Duodenal mucosa (tissue), 2 donors: Measurements from ENCODE around the gene TPR.
A peak's percentile ranks its signal among the peaks of the same experiment; 100 is the strongest.
"Not testable (repeated sequence)": the region's sequence is repeated elsewhere in the genome, so short reads cannot be mapped to it uniquely, and the experiment has no call there.

Experiments
- H3K27ac ChIP-seq: one replicate; pipeline ENCODE4 v1.7.0; 2013; ENCODE audit warnings: low read depth, low read length
- H3K27me3 ChIP-seq, 2 donors: one replicate each; pipeline ENCODE4 v1.7.0; 2013; ENCODE audit warnings: low read length in 2 of 2, control low read depth in 1 of 2; ENCODE audit not compliant: insufficient read depth in 2 of 2, control insufficient read depth in 1 of 2
- H3K36me3 ChIP-seq, 2 donors: one replicate each; pipeline ENCODE4 v1.7.0; 2013; ENCODE audit warnings: low read length in 2 of 2, control low read depth in 1 of 2; ENCODE audit not compliant: insufficient read depth in 2 of 2, control insufficient read depth in 1 of 2
- H3K4me1 ChIP-seq, 2 donors: one replicate each; pipeline ENCODE4 v1.7.0; 2013; ENCODE audit warnings: low read length in 2 of 2, control low read depth in 1 of 2; ENCODE audit not compliant: insufficient read depth in 2 of 2, control insufficient read depth in 1 of 2
- H3K4me3 ChIP-seq, 2 donors: one replicate each; pipeline ENCODE4 v1.7.0; 2013; ENCODE audit warnings: low read length in 2 of 2, low read depth in 1 of 2
- H3K9ac ChIP-seq, 2 donors: one replicate each; pipeline ENCODE4 v1.7.0; 2013; ENCODE audit warnings: low read length in 2 of 2, low read depth in 1 of 2
- H3K9me3 ChIP-seq, 2 donors: one replicate each; pipeline ENCODE4 v1.7.0; 2013; ENCODE audit warnings: low read length in 2 of 2, control low read depth in 1 of 2; ENCODE audit not compliant: control insufficient read depth in 1 of 2

TPR gene

GRCh38 chr1:186401446-186401845 lies 26.4 kb upstream of the TPR start:
- not testable (repeated sequence) for H3K27me3 ChIP-seq, H3K4me3 ChIP-seq, H3K9me3 ChIP-seq, H3K27ac ChIP-seq, H3K4me1 ChIP-seq, H3K9ac ChIP-seq
- peaks cover 25 to 39% of the 10 kb centered on the region in 2 donors for H3K36me3 ChIP-seq

DNA sequence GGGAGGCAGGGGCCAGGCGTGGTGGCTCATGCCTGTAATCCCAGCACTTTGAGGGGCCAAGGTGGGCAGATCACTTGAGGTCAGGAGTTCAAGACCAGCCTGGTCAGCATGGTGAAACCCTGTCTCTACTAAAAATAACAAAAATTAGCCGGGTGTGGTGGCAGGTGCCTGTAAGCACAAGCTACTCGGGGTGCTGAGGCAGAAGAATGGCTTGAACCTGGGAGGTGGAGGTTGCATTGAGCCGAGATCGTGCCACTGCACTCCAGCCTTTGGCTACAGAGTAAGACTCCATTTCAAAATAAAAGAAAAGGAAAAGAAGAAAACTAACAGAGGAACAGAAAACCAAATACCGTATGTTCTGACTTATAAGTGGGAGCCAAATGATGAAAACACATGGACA lies 17.7 kb upstream of the TPR start:
- H3K4me3 ChIP-seq, H3K27me3 ChIP-seq, H3K4me1 ChIP-seq, H3K27ac ChIP-seq, H3K9me3 ChIP-seq, H3K9ac ChIP-seq: not testable (repeated sequence)
- peaks cover 33 to 83% of the 10 kb centered on the region in 2 donors for H3K36me3 ChIP-seq

GRCh38 chr1:186391841-186392240 lies 16.8 kb upstream of the TPR start:
- Histone ChIP-seq H3K27me3 (no peaks in the 10 kb centered on the region), H3K27ac (no peak overlapping the region), H3K4me3 (no peak overlapping the region), H3K36me3 (peaks cover 26 to 87% of the 10 kb centered on the region in 2 donors), H3K4me1 (no peaks in the 10 kb centered on the region), H3K9ac (no peak overlapping the region), H3K9me3 (no peaks in the 10 kb centered on the region)

DNA sequence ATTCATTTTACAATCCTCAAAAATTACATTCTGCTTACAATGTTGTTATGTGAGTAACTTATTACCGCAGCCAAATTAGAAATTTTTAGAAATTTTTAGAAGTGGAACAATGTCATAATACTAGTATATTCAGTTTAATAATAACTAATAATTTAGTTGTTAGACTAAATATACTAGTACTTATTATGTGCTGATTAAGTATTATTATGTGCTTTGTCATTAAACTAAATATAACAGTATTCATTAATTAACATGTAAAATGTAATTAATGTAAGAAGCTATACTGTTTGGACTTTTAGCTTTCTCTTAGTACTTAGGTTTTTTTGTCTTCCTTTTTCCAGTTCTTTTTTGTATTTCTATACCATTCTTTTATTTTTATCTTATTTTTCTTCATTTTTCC lies 15.9 kb upstream of the TPR start:
- Histone ChIP-seq H3K27me3 (no peaks in the 10 kb centered on the region), H3K9ac (no peak overlapping the region), H3K4me1 (no peaks in the 10 kb centered on the region), H3K9me3 (no peaks in the 10 kb centered on the region), H3K36me3 (peaks cover 24 to 85% of the 10 kb centered on the region in 2 donors), H3K4me3 (no peak overlapping the region), H3K27ac (no peak overlapping the region)

DNA sequence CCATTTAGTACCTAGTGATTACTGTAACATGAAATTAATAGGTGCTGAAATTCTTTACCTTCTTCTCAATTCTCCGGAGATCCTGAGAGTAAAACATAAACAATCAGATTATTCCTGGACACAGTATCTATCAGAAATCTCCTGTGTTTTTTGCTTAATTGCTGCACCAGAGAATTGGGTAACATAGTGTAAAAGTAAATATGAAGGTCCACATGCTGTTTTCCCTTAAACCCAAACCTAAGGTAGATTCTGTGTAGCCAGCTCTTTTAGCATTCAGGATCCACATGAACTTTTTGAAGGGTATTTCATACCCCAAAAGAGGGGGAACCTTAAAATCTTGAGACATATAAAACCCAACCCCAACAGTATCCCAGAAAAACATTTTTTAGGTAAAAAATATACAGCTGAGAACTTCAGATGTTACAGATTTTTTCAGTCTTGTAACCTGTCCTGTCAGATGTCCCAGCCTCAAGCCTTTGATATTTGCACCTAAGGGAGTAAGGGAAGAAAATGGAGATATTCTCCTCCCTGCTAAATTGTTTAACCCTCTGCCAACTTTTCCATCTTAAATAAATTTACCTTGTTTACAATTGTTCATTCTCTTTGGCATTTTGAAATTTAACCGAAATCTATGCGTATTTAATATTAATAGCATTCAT lies 11.8 kb upstream of the TPR start:
- H3K36me3 ChIP-seq, result peaks cover 15 to 75% of the 10 kb centered on the region in 2 donors
- no peak overlapping the region for H3K4me3 ChIP-seq
- H3K9me3 ChIP-seq, result no peaks in the 10 kb centered on the region
- H3K27me3 ChIP-seq, result no peaks in the 10 kb centered on the region
- no peak overlapping the region for H3K27ac ChIP-seq
- no peak overlapping the region for H3K9ac ChIP-seq
- H3K4me1 ChIP-seq, result no peaks in the 10 kb centered on the region

DNA sequence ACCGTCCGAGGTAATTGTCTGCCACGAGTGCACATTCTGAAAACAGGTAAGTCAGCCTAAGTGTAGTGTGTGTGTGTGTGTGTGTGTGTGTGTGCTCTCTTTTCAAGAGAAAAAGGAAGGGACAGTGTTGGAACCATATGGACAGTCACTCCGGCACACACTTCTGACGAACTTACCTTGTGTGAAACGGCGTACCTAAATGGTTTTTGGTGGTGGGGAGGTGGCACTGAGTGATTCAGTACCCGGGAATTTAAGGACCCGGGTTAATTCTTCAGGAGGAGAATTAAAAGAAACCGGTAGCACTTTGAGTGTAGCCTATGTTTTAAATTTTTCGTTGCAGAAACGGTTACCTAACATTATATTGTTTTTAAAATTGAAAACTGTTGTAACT lies 871 bp upstream of the TPR start:
- Histone ChIP-seq H3K9me3 (no peaks in the 10 kb centered on the region), H3K36me3 (peaks cover 11 to 18% of the 10 kb centered on the region in 2 donors), H3K4me1 (peaks cover 16 to 20% of the 10 kb centered on the region in 2 donors), H3K4me3 (peak overlapping the region; percentile 86 to 98), H3K9ac (peak overlapping the region; percentile 83 to 99), H3K27ac (peak overlapping the region; percentile 99), H3K27me3 (no peaks in the 10 kb centered on the region)

- Histone ChIP-seq H3K27ac (peak overlapping the region; percentile 99), H3K4me3 (peak overlapping the region; percentile 86 to 98), H3K9me3 (no peaks in the 10 kb centered on the region), H3K27me3 (no peaks in the 10 kb centered on the region), H3K4me1 (peaks cover 16 to 20% of the 10 kb centered on the region in 2 donors), H3K9ac (peak overlapping the region; percentile 83 to 99), H3K36me3 (peaks cover 9 to 24% of the 10 kb centered on the region in 2 donors)
Observed at GRCh38 chr1:186374303-186375151, 526 bp downstream of the TPR start.

DNA sequence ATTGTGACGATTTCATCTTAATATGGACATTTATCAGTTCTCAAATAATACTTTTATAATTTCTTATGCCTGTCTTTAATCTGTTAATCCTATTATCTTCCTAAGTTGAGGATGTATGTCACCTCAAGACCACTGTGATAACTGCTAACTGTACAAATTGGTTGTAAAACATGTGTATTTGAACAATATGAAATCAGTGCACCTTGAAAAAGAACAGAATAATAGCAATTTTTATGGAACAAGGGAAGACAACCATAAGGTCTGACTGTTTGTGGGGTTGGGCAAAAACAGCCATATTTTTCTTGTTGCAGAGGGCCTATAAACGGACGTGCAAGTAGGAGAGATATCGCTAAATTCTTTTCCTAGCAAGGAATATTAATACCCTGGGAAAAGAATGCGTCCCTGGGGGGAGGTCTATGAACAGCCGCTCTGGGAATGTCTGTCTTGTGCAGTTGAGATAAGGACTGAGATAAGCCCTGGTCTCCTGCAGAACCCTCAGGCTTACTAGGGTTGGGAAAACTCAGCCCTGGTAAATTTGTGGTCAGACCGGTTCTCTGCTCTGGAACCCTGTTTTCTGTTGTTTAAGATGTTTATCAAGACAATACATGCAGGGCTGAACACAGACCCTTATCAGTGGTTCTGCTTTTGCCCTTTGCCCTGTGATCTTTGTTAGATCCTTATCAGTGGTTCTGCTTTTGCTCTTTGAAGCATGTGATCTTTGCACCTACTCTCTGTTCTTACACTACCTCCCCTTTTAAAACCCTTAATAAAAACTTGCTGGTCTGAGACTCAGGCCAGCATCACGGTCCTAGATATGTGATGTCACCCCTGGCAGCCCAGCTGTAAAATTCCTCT lies 27.0 kb downstream of the TPR start:
- peaks cover 51 to 87% of the 10 kb centered on the region in 2 donors for H3K36me3 ChIP-seq
- H3K9ac ChIP-seq, result not testable (repeated sequence)

DNA sequence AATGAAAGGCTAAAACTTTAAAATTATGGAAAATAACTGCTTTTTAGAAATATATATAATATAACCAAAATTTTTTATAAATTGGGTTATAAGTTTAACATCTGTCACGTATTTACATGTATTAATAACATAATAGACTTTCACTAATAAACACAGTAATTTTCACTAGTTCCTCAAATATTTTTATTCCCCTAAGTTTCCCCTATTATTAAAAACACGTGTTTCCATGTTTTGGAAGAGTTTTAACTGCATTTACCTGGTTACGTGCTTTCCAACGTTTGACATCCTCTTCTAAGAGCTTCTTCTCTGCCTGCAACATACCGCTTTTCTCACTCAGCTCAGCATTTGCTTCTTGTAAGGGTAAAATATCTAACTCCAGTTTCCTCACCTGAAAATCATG lies 34.3 kb downstream of the TPR start:
- H3K4me1 ChIP-seq, result no peaks in the 10 kb centered on the region
- no peaks in the 10 kb centered on the region for H3K27me3 ChIP-seq
- no peak overlapping the region for H3K9ac ChIP-seq
- no peak overlapping the region for H3K4me3 ChIP-seq
- H3K36me3 ChIP-seq, result peaks cover 34 to 81% of the 10 kb centered on the region in 2 donors
- no peak overlapping the region for H3K27ac ChIP-seq
- no peaks in the 10 kb centered on the region for H3K9me3 ChIP-seq

More for the DNA sequence above, 27.0 kb downstream of the TPR start:
- not testable (repeated sequence) for H3K9me3 ChIP-seq, H3K4me3 ChIP-seq, H3K27me3 ChIP-seq, H3K27ac ChIP-seq, H3K4me1 ChIP-seq

GRCh38 chr1:186337554-186337953 lies 37.5 kb downstream of the TPR start:
- Histone ChIP-seq H3K36me3 (peaks cover 40 to 83% of the 10 kb centered on the region in 2 donors), H3K27me3 (no peaks in the 10 kb centered on the region), H3K4me3 (no peak overlapping the region), H3K9me3 (no peaks in the 10 kb centered on the region), H3K9ac (no peak overlapping the region), H3K4me1 (no peaks in the 10 kb centered on the region), H3K27ac (no peak overlapping the region)
